Endothelial cell of umbilical vein (primary cell): ENCODE data around the gene RRAGD. TPM values are rescaled to one million over a fixed set of nuclear protein-coding genes. Genes with fewer than 3 reads are reported as not detected.

Source experiments
- BruUV-seq: library from RNA; stranded (reverse); fragments of 400-500 nt; replicated peaks from 2 replicates; lab custom pipeline; 2021; lab: Mats Ljungman, UMichigan
- CTCF ChIA-PET: fragments of 300-600, 350-600 bp; sonication (Branson Sonifier 250); formaldehyde crosslinking; loops from one replicate; lab custom pipeline; 2021; ENCODE audit warnings: antibody characterized with exemption, inconsistent platforms; lab: Charles Lee
- POLR2A ChIA-PET: fragments of 300-600, 350-600 bp; sonication (Branson Sonifier 250); formaldehyde crosslinking; loops from one replicate; lab custom pipeline; 2021; ENCODE audit warnings: antibody characterized with exemption, inconsistent platforms; lab: Charles Lee
- DNase-seq: peaks from one replicate; pipeline ENCODE4 v3.0.0-alpha.2; 2011; ENCODE audit warnings: low read depth, low spot score
- FAIRE-seq: peaks from 2 replicates; lab custom pipeline; 2011; peaks lifted over from hg19 to GRCh38; lab: Jason Lieb, UNC
- H2AFZ ChIP-seq: 2 replicates; pipeline ENCODE4 v1.6.0; 2012; ENCODE audit warnings: low read depth, low read length, control low read depth, inconsistent platforms
- H3K27ac ChIP-seq: 2 replicates; pipeline ENCODE4 v1.5.1; 2011; ENCODE audit warnings: low read depth, mild to moderate bottlenecking, control low read depth, low read length, moderate library complexity; ENCODE audit not compliant: insufficient read depth
- H3K27me3 ChIP-seq, 2 experiments: 2 replicates each; pipeline versions ENCODE4 v1.6.0 to v1.6.1; 2011; ENCODE audit warnings: low read length in 2 of 2, mixed read lengths in 1 of 2; ENCODE audit not compliant: control insufficient read depth in 2 of 2, insufficient read depth in 2 of 2
- H3K36me3 ChIP-seq, 2 experiments: 2 replicates in 1 of 2; 3 replicates in 1 of 2; pipeline ENCODE4 v1.5.1; 2011; ENCODE audit warnings: low read length in 2 of 2, mild to moderate bottlenecking in 1 of 2, moderate library complexity in 1 of 2; ENCODE audit not compliant: control insufficient read depth in 2 of 2, insufficient read depth in 2 of 2; ENCODE audit errors: extremely low read depth in 1 of 2
- H3K4me1 ChIP-seq: 3 replicates; pipeline ENCODE4 v1.5.1; 2011; ENCODE audit warnings: mild to moderate bottlenecking, low read length; ENCODE audit not compliant: control insufficient read depth, insufficient read depth; ENCODE audit errors: extremely low read depth
- H3K4me2 ChIP-seq: 2 replicates; pipeline ENCODE4 v1.6.1; 2011; ENCODE audit warnings: low read length, control low read depth, mixed read lengths; ENCODE audit not compliant: insufficient read depth
- H3K4me3 ChIP-seq, 3 experiments: fragments of 200-600 bp in 1 of 3; sonication (generic), shearing (Covaris generic) in 1 of 3; replicated peaks in 1 of 3; 2 replicates each; pipeline ENCODE4 v1.5.1; 2011 to 2016; ENCODE audit warnings: control low read depth in 3 of 3, low read length in 3 of 3, mild to moderate bottlenecking in 2 of 3, inconsistent platforms in 1 of 3, low read depth in 1 of 3, moderate library complexity in 1 of 3; ENCODE audit not compliant: insufficient read depth in 1 of 3
- H3K79me2 ChIP-seq: 2 replicates; pipeline ENCODE4 v1.6.0; 2012; ENCODE audit warnings: low read length, inconsistent platforms; ENCODE audit not compliant: control insufficient read depth, insufficient read depth
- H3K9ac ChIP-seq: replicated peaks from 2 replicates; pipeline ENCODE3; 2011; ENCODE audit warnings: low read length, control low read depth; ENCODE audit not compliant: insufficient read depth; ENCODE audit errors: extremely low read depth
- H3K9me1 ChIP-seq: replicated peaks from 3 replicates; pipeline ENCODE4 v1.6.0; 2011; ENCODE audit warnings: mild to moderate bottlenecking, low read length; ENCODE audit not compliant: control insufficient read depth, insufficient read depth; ENCODE audit errors: extremely low read depth
- H3K9me3 ChIP-seq: replicated peaks from 2 replicates; pipeline ENCODE4 v1.5.1; 2012; ENCODE audit warnings: low read length, inconsistent platforms; ENCODE audit not compliant: control insufficient read depth, insufficient read depth
- H4K20me1 ChIP-seq: replicated peaks from 2 replicates; pipeline ENCODE3; 2011; ENCODE audit warnings: mild to moderate bottlenecking, low read length; ENCODE audit not compliant: control insufficient read depth, insufficient read depth; ENCODE audit errors: extremely low read depth
- EZH2 ChIP-seq: IDR thresholded peaks from 2 replicates; pipeline ENCODE4 v1.6.1; 2012; ENCODE audit warnings: borderline replicate concordance, low read depth, mild to moderate bottlenecking, moderate library complexity, low read length, inconsistent platforms; ENCODE audit not compliant: severe bottlenecking
- FOS ChIP-seq: IDR thresholded peaks from 2 replicates; pipeline ENCODE4 v1.6.1; 2011; ENCODE audit warnings: mild to moderate bottlenecking, low read length, moderate library complexity, borderline replicate concordance; ENCODE audit not compliant: insufficient read depth
- GATA2 ChIP-seq: IDR thresholded peaks from 2 replicates; pipeline ENCODE4 v1.7.0; 2011; ENCODE audit warnings: low read depth, mild to moderate bottlenecking, moderate library complexity, mixed read lengths, low read length; ENCODE audit not compliant: insufficient read length, insufficient read depth
- JUN ChIP-seq: IDR thresholded peaks from 2 replicates; pipeline ENCODE4 v1.6.1; 2011; ENCODE audit warnings: borderline replicate concordance, low read depth; ENCODE audit not compliant: insufficient read length, insufficient read depth
- MYC ChIP-seq: IDR thresholded peaks from one replicate; pipeline ENCODE4 v1.6.1; 2011; ENCODE audit warnings: mild to moderate bottlenecking, low read depth, low read length
- POLR2A ChIP-seq: IDR thresholded peaks from 2 replicates; pipeline ENCODE4 v1.6.1; 2012; ENCODE audit warnings: low read depth, mild to moderate bottlenecking, control low read depth, low read length
- POLR2AphosphoS5 ChIP-seq: IDR thresholded peaks from 2 replicates; pipeline ENCODE4 v1.6.1; 2012; ENCODE audit warnings: low read depth, mild to moderate bottlenecking, control low read depth, low read length, moderate library complexity; ENCODE audit not compliant: insufficient read depth
- dilution Hi-C: fragments of 300-500 bp; cut with MboI; formaldehyde crosslinking; loops from one replicate; pipeline ENCODE4 v1.15.0; 2019; ENCODE audit warnings: low sequenced_read_pairs; ENCODE audit not compliant: extremely low pct_ligation_motif_present
- intact Hi-C: fragments of 100-400 bp; cut with micrococcal nuclease; formaldehyde crosslinking; loops from one replicate; pipeline ENCODE4 v1.10.0; 2022
- polyA plus RNA-seq, 4 experiments: library from polyadenylated mRNA; depleted of rRNA in 3 of 4; stranded (reverse) in 3 of 4; unstranded in 1 of 4; fragments of >200 nt; gene quantifications; 2 replicates each; pipeline versions ENCODE4 v1.2.1 to v1.2.3, GENCODE V29; 2011 to 2012; ENCODE audit warnings: missing spikeins in 1 of 4
- total RNA-seq: library from RNA; stranded (reverse); gene quantifications from 2 replicates; pipeline ENCODE4 v1.2.3, GENCODE V29; 2021
- TF ChIP-seq, protein P1 (sequence below), 2 donors: IDR thresholded peaks; 1 replicate in 1 of 2; 2 replicates in 1 of 2; pipeline ENCODE4 v1.5.1; 2011; ENCODE audit warnings: low read length in 2 of 2, mild to moderate bottlenecking in 2 of 2, moderate library complexity in 2 of 2, control low read depth in 1 of 2, inconsistent platforms in 1 of 2, low read depth in 1 of 2; ENCODE audit not compliant: insufficient read depth in 1 of 2; ENCODE audit errors: extremely low read depth in 1 of 2
- TF ChIP-seq, protein P2 (sequence below): IDR thresholded peaks from 2 replicates; pipeline ENCODE4 v1.6.1; 2011; ENCODE audit not compliant: insufficient read depth, insufficient read length

Gene RRAGD
- total and polyA plus RNA-seq, 2 donors (not counting 3 experiments of a cell fraction or from before 2014, with no cell fraction given), result 0.07 to 2.0 TPM

DNA sequence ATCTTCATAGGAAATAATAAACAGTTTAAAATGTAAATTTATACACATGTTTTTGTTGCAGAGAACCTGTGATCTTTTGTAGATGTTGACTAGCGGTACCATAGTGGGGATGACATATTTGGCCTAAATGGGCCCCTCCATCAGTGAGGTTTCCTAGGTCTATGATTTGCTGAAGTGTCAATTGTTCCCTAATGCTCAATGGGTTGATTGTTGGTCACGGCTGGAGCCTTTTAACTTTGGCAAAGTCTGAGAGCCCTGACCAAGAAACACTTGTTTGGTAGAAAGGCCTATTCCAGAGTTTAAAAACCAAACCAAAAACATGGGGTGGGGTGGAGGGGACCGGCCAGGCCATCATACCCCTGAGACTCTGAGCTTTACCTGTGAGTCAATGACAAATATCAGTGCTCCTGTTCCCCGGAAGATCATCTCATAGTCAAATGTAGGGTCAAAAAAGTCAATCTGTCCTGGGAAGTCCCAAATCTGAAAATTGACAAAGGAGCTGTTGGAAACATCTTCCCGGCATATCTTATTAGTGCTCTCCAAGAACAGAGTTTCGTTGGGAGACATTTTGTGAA is 25.1 kb downstream of the RRAGD start:
- CTCF ChIA-PET, result interaction anchor here (1.1 to 1.6 kb wide), 2 partner anchors 15 to 224 kb away, joined by 3 to 5 read pairs; no protein-coding TSS in a partner anchor
- DNase-seq, result no peak
- Histone ChIP-seq H2AFZ (no peak overlapping the region), H3K4me3 (no peak overlapping the region), H3K9me3 (no peaks in the 10 kb centered on the region), H3K4me1 (no peaks in the 10 kb centered on the region), H3K4me2 (no peak overlapping the region), H3K27me3 (peaks cover 0 to 2% of the 10 kb centered on the region in 2 experiments), H3K79me2 (no peaks in the 10 kb centered on the region), H3K9ac (no peak overlapping the region), H3K27ac (no peak overlapping the region), H3K9me1 (no peaks in the 10 kb centered on the region), H4K20me1 (no peaks in the 10 kb centered on the region), H3K36me3 (no peaks in the 10 kb centered on the region)
- POLR2A ChIA-PET, result no interaction called here
- no TSS peak for BruUV-seq
- dilution Hi-C loops (no loop called here), intact Hi-C loops (no loop called here)
- no peak for FAIRE-seq
- no peak for TF ChIP-seq MYC
- TF ChIP-seq, protein P1, sequence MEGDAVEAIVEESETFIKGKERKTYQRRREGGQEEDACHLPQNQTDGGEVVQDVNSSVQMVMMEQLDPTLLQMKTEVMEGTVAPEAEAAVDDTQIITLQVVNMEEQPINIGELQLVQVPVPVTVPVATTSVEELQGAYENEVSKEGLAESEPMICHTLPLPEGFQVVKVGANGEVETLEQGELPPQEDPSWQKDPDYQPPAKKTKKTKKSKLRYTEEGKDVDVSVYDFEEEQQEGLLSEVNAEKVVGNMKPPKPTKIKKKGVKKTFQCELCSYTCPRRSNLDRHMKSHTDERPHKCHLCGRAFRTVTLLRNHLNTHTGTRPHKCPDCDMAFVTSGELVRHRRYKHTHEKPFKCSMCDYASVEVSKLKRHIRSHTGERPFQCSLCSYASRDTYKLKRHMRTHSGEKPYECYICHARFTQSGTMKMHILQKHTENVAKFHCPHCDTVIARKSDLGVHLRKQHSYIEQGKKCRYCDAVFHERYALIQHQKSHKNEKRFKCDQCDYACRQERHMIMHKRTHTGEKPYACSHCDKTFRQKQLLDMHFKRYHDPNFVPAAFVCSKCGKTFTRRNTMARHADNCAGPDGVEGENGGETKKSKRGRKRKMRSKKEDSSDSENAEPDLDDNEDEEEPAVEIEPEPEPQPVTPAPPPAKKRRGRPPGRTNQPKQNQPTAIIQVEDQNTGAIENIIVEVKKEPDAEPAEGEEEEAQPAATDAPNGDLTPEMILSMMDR (IDR thresholded peaks at IDR 0.05; ENCODE audit: extremely low read depth in 1 of 2, insufficient read depth in 1 of 2, low read depth in 1 of 2, low read length in 2 of 2), result no peak
- TF ChIP-seq EZH2, result no peak
- TF ChIP-seq FOS, result no peak
- no peak for TF ChIP-seq GATA2
- no peak for TF ChIP-seq POLR2A
- no peak for TF ChIP-seq JUN
- TF ChIP-seq, protein P2, sequence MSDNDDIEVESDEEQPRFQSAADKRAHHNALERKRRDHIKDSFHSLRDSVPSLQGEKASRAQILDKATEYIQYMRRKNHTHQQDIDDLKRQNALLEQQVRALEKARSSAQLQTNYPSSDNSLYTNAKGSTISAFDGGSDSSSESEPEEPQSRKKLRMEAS, result no peak
- TF ChIP-seq POLR2AphosphoS5, result no peak
